Measurements from ENCODE around the gene WWOX. TPM values are rescaled to one million over a fixed set of nuclear protein-coding genes. Genes with fewer than 3 reads are reported as not detected.
A peak's percentile ranks its signal among the peaks of the same experiment; 100 is the strongest.

WWOX gene
- total RNA-seq, 1 donor from 2014 or later, result 16.7 TPM

GRCh38 chr16:78075800-78076199, 23.7 kb upstream of the WWOX start:
- H3K9me3 ChIP-seq (ENCODE audit: control insufficient read depth in 3 of 3, low read length in 3 of 3), result no peaks in the 10 kb centered on the region
- H3K4me3 ChIP-seq (ENCODE audit: low read length in 3 of 3), result no peak overlapping the region
- H3K27me3 ChIP-seq (ENCODE audit: control insufficient read depth in 3 of 3, insufficient read depth in 3 of 3, low read length in 3 of 3), result peaks cover 0 to 2% (median 0%) of the 10 kb centered on the region in 3 donors
- no peak overlapping the region for H3K27ac ChIP-seq (ENCODE audit: low read depth, low read length)
- H3K9ac ChIP-seq (ENCODE audit: low read depth in 1 of 3, low read length in 3 of 3), result no peak overlapping the region
- no peaks in the 10 kb centered on the region for H3K4me1 ChIP-seq (ENCODE audit: control insufficient read depth in 3 of 3, insufficient read depth in 3 of 3, low read length in 3 of 3)
- no peaks in the 10 kb centered on the region for H3K36me3 ChIP-seq (ENCODE audit: control insufficient read depth in 3 of 3, insufficient read depth in 3 of 3, low read length in 3 of 3)

GRCh38 chr16:78081341-78081740, 18.1 kb upstream of the WWOX start:
- no peaks in the 10 kb centered on the region for H3K4me1 ChIP-seq (ENCODE audit: control insufficient read depth in 3 of 3, insufficient read depth in 3 of 3, low read length in 3 of 3)
- no peak overlapping the region for H3K27ac ChIP-seq (ENCODE audit: low read depth, low read length)
- no peak overlapping the region for H3K9ac ChIP-seq (ENCODE audit: low read depth in 1 of 3, low read length in 3 of 3)
- H3K4me3 ChIP-seq (ENCODE audit: low read length in 3 of 3), result no peak overlapping the region
- no peaks in the 10 kb centered on the region for H3K9me3 ChIP-seq (ENCODE audit: control insufficient read depth in 3 of 3, low read length in 3 of 3)
- no peaks in the 10 kb centered on the region for H3K36me3 ChIP-seq (ENCODE audit: control insufficient read depth in 3 of 3, insufficient read depth in 3 of 3, low read length in 3 of 3)
- H3K27me3 ChIP-seq (ENCODE audit: control insufficient read depth in 3 of 3, insufficient read depth in 3 of 3, low read length in 3 of 3), result no peaks in the 10 kb centered on the region

GRCh38 chr16:78091419-78091818, 8.0 kb upstream of the WWOX start:
- Histone ChIP-seq H3K36me3 (ENCODE audit: control insufficient read depth in 3 of 3, insufficient read depth in 3 of 3, low read length in 3 of 3) (no peaks in the 10 kb centered on the region), H3K9ac (ENCODE audit: low read depth in 1 of 3, low read length in 3 of 3) (no peak overlapping the region), H3K27me3 (ENCODE audit: control insufficient read depth in 3 of 3, insufficient read depth in 3 of 3, low read length in 3 of 3) (peaks cover 0 to 6% (median 0%) of the 10 kb centered on the region in 3 donors), H3K4me3 (ENCODE audit: low read length in 3 of 3) (no peak overlapping the region), H3K4me1 (ENCODE audit: control insufficient read depth in 3 of 3, insufficient read depth in 3 of 3, low read length in 3 of 3) (no peaks in the 10 kb centered on the region), H3K27ac (ENCODE audit: low read depth, low read length) (no peak overlapping the region), H3K9me3 (ENCODE audit: control insufficient read depth in 3 of 3, low read length in 3 of 3) (peaks cover 0 to 3% (median 0%) of the 10 kb centered on the region in 3 donors)

GRCh38 chr16:78092758-78093157, 6.7 kb upstream of the WWOX start:
- peaks cover 0 to 3% (median 0%) of the 10 kb centered on the region in 3 donors for H3K9me3 ChIP-seq (ENCODE audit: control insufficient read depth in 3 of 3, low read length in 3 of 3)
- no peaks in the 10 kb centered on the region for H3K4me1 ChIP-seq (ENCODE audit: control insufficient read depth in 3 of 3, insufficient read depth in 3 of 3, low read length in 3 of 3)
- peaks cover 0 to 6% (median 0%) of the 10 kb centered on the region in 3 donors for H3K27me3 ChIP-seq (ENCODE audit: control insufficient read depth in 3 of 3, insufficient read depth in 3 of 3, low read length in 3 of 3)
- no peak overlapping the region for H3K4me3 ChIP-seq (ENCODE audit: low read length in 3 of 3)
- H3K9ac ChIP-seq (ENCODE audit: low read depth in 1 of 3, low read length in 3 of 3), result no peak overlapping the region
- H3K36me3 ChIP-seq (ENCODE audit: control insufficient read depth in 3 of 3, insufficient read depth in 3 of 3, low read length in 3 of 3), result no peaks in the 10 kb centered on the region
- H3K27ac ChIP-seq (ENCODE audit: low read depth, low read length), result no peak overlapping the region

GRCh38 chr16:78094166-78094565, 5.3 kb upstream of the WWOX start:
- Histone ChIP-seq H3K27me3 (ENCODE audit: control insufficient read depth in 3 of 3, insufficient read depth in 3 of 3, low read length in 3 of 3) (peaks cover 0 to 6% (median 0%) of the 10 kb centered on the region in 3 donors), H3K27ac (ENCODE audit: low read depth, low read length) (no peak overlapping the region), H3K9ac (ENCODE audit: low read depth in 1 of 3, low read length in 3 of 3) (no peak overlapping the region), H3K9me3 (ENCODE audit: control insufficient read depth in 3 of 3, low read length in 3 of 3) (peaks cover 0 to 3% (median 0%) of the 10 kb centered on the region in 3 donors), H3K36me3 (ENCODE audit: control insufficient read depth in 3 of 3, insufficient read depth in 3 of 3, low read length in 3 of 3) (no peaks in the 10 kb centered on the region), H3K4me3 (ENCODE audit: low read length in 3 of 3) (no peak overlapping the region), H3K4me1 (ENCODE audit: control insufficient read depth in 3 of 3, insufficient read depth in 3 of 3, low read length in 3 of 3) (peaks cover 0 to 5% (median 5%) of the 10 kb centered on the region in 3 donors)

- peaks cover under 1 to 9% (median 6%) of the 10 kb centered on the region in 3 donors for H3K4me1 ChIP-seq (ENCODE audit: control insufficient read depth in 3 of 3, insufficient read depth in 3 of 3, low read length in 3 of 3)
- peaks cover 0 to 6% (median 0%) of the 10 kb centered on the region in 3 donors for H3K27me3 ChIP-seq (ENCODE audit: control insufficient read depth in 3 of 3, insufficient read depth in 3 of 3, low read length in 3 of 3)
- peaks cover 0 to 3% (median 0%) of the 10 kb centered on the region in 3 donors for H3K9me3 ChIP-seq (ENCODE audit: control insufficient read depth in 3 of 3, low read length in 3 of 3)
- H3K4me3 ChIP-seq (ENCODE audit: low read length in 3 of 3), result no peak overlapping the region
- no peaks in the 10 kb centered on the region for H3K36me3 ChIP-seq (ENCODE audit: control insufficient read depth in 3 of 3, insufficient read depth in 3 of 3, low read length in 3 of 3)
- H3K9ac ChIP-seq (ENCODE audit: low read depth in 1 of 3, low read length in 3 of 3), result no peak overlapping the region
- no peak overlapping the region for H3K27ac ChIP-seq (ENCODE audit: low read depth, low read length)
Observed at GRCh38 chr16:78094998-78095397, 4.5 kb upstream of the WWOX start.

GRCh38 chr16:78096386-78096785, 3.1 kb upstream of the WWOX start:
- Histone ChIP-seq H3K27me3 (ENCODE audit: control insufficient read depth in 3 of 3, insufficient read depth in 3 of 3, low read length in 3 of 3) (peaks cover 0 to 6% (median 0%) of the 10 kb centered on the region in 3 donors), H3K27ac (ENCODE audit: low read depth, low read length) (no peak overlapping the region), H3K4me3 (ENCODE audit: low read length in 3 of 3) (no peak overlapping the region), H3K36me3 (ENCODE audit: control insufficient read depth in 3 of 3, insufficient read depth in 3 of 3, low read length in 3 of 3) (no peaks in the 10 kb centered on the region), H3K9ac (ENCODE audit: low read depth in 1 of 3, low read length in 3 of 3) (no peak overlapping the region), H3K9me3 (ENCODE audit: control insufficient read depth in 3 of 3, low read length in 3 of 3) (peaks cover 0 to 3% (median 0%) of the 10 kb centered on the region in 3 donors), H3K4me1 (ENCODE audit: control insufficient read depth in 3 of 3, insufficient read depth in 3 of 3, low read length in 3 of 3) (peaks cover 5 to 15% (median 10%) of the 10 kb centered on the region in 3 donors)

GRCh38 chr16:78097548-78097947, 1.9 kb upstream of the WWOX start:
- Histone ChIP-seq H3K36me3 (ENCODE audit: control insufficient read depth in 3 of 3, insufficient read depth in 3 of 3, low read length in 3 of 3) (no peaks in the 10 kb centered on the region), H3K9ac (ENCODE audit: low read depth in 1 of 3, low read length in 3 of 3) (no peak overlapping the region), H3K9me3 (ENCODE audit: control insufficient read depth in 3 of 3, low read length in 3 of 3) (peaks cover 0 to 3% (median 0%) of the 10 kb centered on the region in 3 donors), H3K4me3 (ENCODE audit: low read length in 3 of 3) (no peak overlapping the region), H3K27ac (ENCODE audit: low read depth, low read length) (no peak overlapping the region), H3K4me1 (ENCODE audit: control insufficient read depth in 3 of 3, insufficient read depth in 3 of 3, low read length in 3 of 3) (peaks cover 6 to 15% (median 10%) of the 10 kb centered on the region in 3 donors), H3K27me3 (ENCODE audit: control insufficient read depth in 3 of 3, insufficient read depth in 3 of 3, low read length in 3 of 3) (peaks cover 0 to 6% (median 0%) of the 10 kb centered on the region in 3 donors)

GRCh38 chr16:78098087-78098486, 1.4 kb upstream of the WWOX start:
- Histone ChIP-seq H3K27ac (ENCODE audit: low read depth, low read length) (no peak overlapping the region), H3K4me3 (ENCODE audit: low read length in 3 of 3) (no peak overlapping the region), H3K36me3 (ENCODE audit: control insufficient read depth in 3 of 3, insufficient read depth in 3 of 3, low read length in 3 of 3) (no peaks in the 10 kb centered on the region), H3K4me1 (ENCODE audit: control insufficient read depth in 3 of 3, insufficient read depth in 3 of 3, low read length in 3 of 3) (peaks cover 6 to 15% (median 10%) of the 10 kb centered on the region in 3 donors), H3K9me3 (ENCODE audit: control insufficient read depth in 3 of 3, low read length in 3 of 3) (peaks cover 0 to 3% (median 0%) of the 10 kb centered on the region in 3 donors), H3K9ac (ENCODE audit: low read depth in 1 of 3, low read length in 3 of 3) (no peak overlapping the region), H3K27me3 (ENCODE audit: control insufficient read depth in 3 of 3, insufficient read depth in 3 of 3, low read length in 3 of 3) (peaks cover 0 to 3% (median 0%) of the 10 kb centered on the region in 3 donors)

- Histone ChIP-seq H3K4me3 (ENCODE audit: low read length in 3 of 3) (peak overlapping the region; percentile 84 to 98 (median 98)), H3K9ac (ENCODE audit: low read depth in 1 of 3, low read length in 3 of 3) (peak overlapping the region; percentile 91 to 92 (median 91)), H3K27me3 (ENCODE audit: control insufficient read depth in 3 of 3, insufficient read depth in 3 of 3, low read length in 3 of 3) (peaks cover 0 to 3% (median 0%) of the 10 kb centered on the region in 3 donors), H3K9me3 (ENCODE audit: control insufficient read depth in 3 of 3, low read length in 3 of 3) (peaks cover 0 to 3% (median 0%) of the 10 kb centered on the region in 3 donors), H3K27ac (ENCODE audit: low read depth, low read length) (peak overlapping the region; percentile 87), H3K4me1 (ENCODE audit: control insufficient read depth in 3 of 3, insufficient read depth in 3 of 3, low read length in 3 of 3) (peaks cover 8 to 15% (median 10%) of the 10 kb centered on the region in 3 donors), H3K36me3 (ENCODE audit: control insufficient read depth in 3 of 3, insufficient read depth in 3 of 3, low read length in 3 of 3) (no peaks in the 10 kb centered on the region)
Observed at GRCh38 chr16:78098595-78099270, 721 bp upstream of the WWOX start.
